Duodenal mucosa (tissue), 2 donors: ENCODE data around the gene DBP.
A peak's percentile ranks its signal among the peaks of the same experiment; 100 is the strongest.

Experiments
- H3K27ac ChIP-seq: one replicate; pipeline ENCODE4 v1.7.0; 2013; ENCODE audit warnings: low read depth, low read length
- H3K27me3 ChIP-seq, 2 donors: one replicate each; pipeline ENCODE4 v1.7.0; 2013; ENCODE audit warnings: low read length in 2 of 2, control low read depth in 1 of 2; ENCODE audit not compliant: insufficient read depth in 2 of 2, control insufficient read depth in 1 of 2
- H3K36me3 ChIP-seq, 2 donors: one replicate each; pipeline ENCODE4 v1.7.0; 2013; ENCODE audit warnings: low read length in 2 of 2, control low read depth in 1 of 2; ENCODE audit not compliant: insufficient read depth in 2 of 2, control insufficient read depth in 1 of 2
- H3K4me1 ChIP-seq, 2 donors: one replicate each; pipeline ENCODE4 v1.7.0; 2013; ENCODE audit warnings: low read length in 2 of 2, control low read depth in 1 of 2; ENCODE audit not compliant: insufficient read depth in 2 of 2, control insufficient read depth in 1 of 2
- H3K4me3 ChIP-seq, 2 donors: one replicate each; pipeline ENCODE4 v1.7.0; 2013; ENCODE audit warnings: low read length in 2 of 2, low read depth in 1 of 2
- H3K9ac ChIP-seq, 2 donors: one replicate each; pipeline ENCODE4 v1.7.0; 2013; ENCODE audit warnings: low read length in 2 of 2, low read depth in 1 of 2
- H3K9me3 ChIP-seq, 2 donors: one replicate each; pipeline ENCODE4 v1.7.0; 2013; ENCODE audit warnings: low read length in 2 of 2, control low read depth in 1 of 2; ENCODE audit not compliant: control insufficient read depth in 1 of 2

Gene DBP

GRCh38 chr19:48642862-48643261, 5.7 kb upstream of the DBP start:
- H3K9ac ChIP-seq = no peak overlapping the region
- H3K27ac ChIP-seq = no peak overlapping the region
- no peaks in the 10 kb centered on the region for H3K27me3 ChIP-seq
- H3K9me3 ChIP-seq = no peaks in the 10 kb centered on the region
- no peaks in the 10 kb centered on the region for H3K36me3 ChIP-seq
- H3K4me3 ChIP-seq = no peak overlapping the region
- H3K4me1 ChIP-seq = peaks cover 32 to 39% of the 10 kb centered on the region in 2 donors

DNA sequence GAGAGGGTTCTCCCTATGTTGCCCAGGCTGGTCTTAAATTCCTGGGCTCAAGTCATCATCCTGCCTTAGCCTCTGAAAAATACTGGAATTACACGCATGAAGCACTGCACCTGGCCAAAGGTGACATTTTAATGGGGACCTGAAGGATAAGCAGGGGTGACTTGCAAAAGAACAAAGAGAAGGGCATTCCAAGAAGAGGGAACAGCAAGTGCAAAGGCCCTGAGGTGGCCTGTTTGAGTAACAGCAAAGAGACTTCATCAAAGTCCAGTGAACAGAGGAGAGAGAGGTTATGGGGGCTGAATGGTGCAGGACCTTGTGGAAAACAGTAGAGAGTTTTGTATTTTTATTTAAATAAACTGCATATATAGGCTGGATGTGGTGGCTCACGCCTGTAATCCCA, 4.7 kb upstream of the DBP start:
- Histone ChIP-seq H3K36me3 (no peaks in the 10 kb centered on the region), H3K27ac (no peak overlapping the region), H3K4me1 (peaks cover 32 to 39% of the 10 kb centered on the region in 2 donors), H3K9ac (no peak overlapping the region), H3K4me3 (no peak overlapping the region), H3K9me3 (no peaks in the 10 kb centered on the region), H3K27me3 (no peaks in the 10 kb centered on the region)

- Histone ChIP-seq H3K27me3 (no peaks in the 10 kb centered on the region), H3K36me3 (no peaks in the 10 kb centered on the region), H3K9me3 (no peaks in the 10 kb centered on the region), H3K9ac (peak overlapping the region; percentile 29 to 60), H3K4me3 (peak overlapping the region; percentile 57 to 61), H3K4me1 (peaks cover 24 to 31% of the 10 kb centered on the region in 2 donors), H3K27ac (no peak overlapping the region)
Measured at GRCh38 chr19:48639483-48640375, 2.5 kb upstream of the DBP start.

DNA sequence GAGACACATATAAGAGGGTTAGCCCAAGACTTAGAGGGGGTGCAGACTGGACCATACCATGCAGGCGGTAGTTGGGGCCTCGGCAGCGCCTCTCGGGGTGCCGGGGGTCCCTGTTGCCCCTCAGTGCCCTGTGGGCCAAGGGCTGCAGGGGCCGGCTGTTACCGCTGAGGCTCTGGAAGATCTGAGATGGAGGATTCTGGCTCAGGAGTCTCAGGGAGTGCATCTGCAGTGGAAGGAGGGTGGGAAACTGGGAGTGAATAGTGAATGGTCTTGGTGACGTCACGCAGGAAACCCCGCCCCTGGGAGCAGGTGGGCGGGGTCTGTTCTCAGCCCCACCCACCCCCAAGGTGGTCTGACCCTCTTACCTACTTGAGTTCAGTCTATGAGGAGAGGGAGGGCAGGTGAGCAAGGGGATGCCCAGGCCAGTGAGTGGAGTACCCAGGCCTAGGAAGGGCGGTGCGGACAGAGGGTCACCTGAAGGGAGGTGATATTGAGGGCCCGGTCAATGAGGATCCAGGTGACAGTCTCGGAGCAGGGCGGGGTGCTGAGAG, 1.7 kb upstream of the DBP start:
- Histone ChIP-seq H3K4me3 (peak overlapping the region; percentile 66 to 78), H3K9me3 (no peaks in the 10 kb centered on the region), H3K27ac (peak overlapping the region; percentile 77)

GRCh38 chr19:48637948-48638830, 1.0 kb upstream of the DBP start:
- no peaks in the 10 kb centered on the region for H3K9me3 ChIP-seq
- H3K4me1 ChIP-seq = peaks cover 33 to 41% of the 10 kb centered on the region in 2 donors
- no peaks in the 10 kb centered on the region for H3K36me3 ChIP-seq
- H3K27me3 ChIP-seq = no peaks in the 10 kb centered on the region
- H3K27ac ChIP-seq = peak overlapping the region; percentile 77
- peak overlapping the region; percentile 66 to 78 for H3K4me3 ChIP-seq
- peak overlapping the region; percentile 55 to 79 for H3K9ac ChIP-seq

More for the DNA sequence above, 1.7 kb upstream of the DBP start:
- peak overlapping the region; percentile 45 to 72 for H3K9ac ChIP-seq
- H3K4me1 ChIP-seq = peaks cover 26 to 34% of the 10 kb centered on the region in 2 donors
- no peaks in the 10 kb centered on the region for H3K27me3 ChIP-seq
- H3K36me3 ChIP-seq = no peaks in the 10 kb centered on the region

DNA sequence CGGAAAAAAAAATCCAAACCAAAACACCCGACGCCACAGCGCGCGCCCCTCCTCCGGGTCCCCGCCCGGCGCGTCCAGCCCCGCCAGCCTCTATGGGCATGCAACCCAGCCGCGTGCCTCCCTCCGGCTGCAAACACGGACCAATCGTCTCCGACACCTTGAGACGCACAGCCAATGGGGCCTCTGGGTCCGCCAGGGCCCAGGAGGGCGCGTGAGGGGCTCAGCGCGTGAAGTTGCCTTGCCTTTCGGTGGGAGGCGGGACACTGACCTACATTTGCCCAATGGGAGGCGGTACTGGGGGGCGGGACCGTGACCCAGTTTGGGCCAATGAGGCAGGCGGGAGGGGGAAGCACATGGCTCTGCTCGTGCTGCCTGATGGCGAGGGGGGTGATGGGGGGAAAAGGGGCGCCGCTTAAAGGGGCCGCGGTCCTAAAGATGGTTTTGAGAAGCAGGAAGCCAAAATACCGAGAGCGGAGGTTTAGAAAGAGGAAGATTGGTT, 319 bp upstream of the DBP start:
- peaks cover 0 to 2% of the 10 kb centered on the region in 2 donors for H3K36me3 ChIP-seq
- H3K27ac ChIP-seq = peak overlapping the region; percentile 77
- H3K27me3 ChIP-seq = no peaks in the 10 kb centered on the region
- peak overlapping the region; percentile 80 to 88 for H3K4me3 ChIP-seq
- H3K4me1 ChIP-seq = peaks cover 40 to 48% of the 10 kb centered on the region in 2 donors
- no peaks in the 10 kb centered on the region for H3K9me3 ChIP-seq
- peak overlapping the region; percentile 55 to 79 for H3K9ac ChIP-seq

- Histone ChIP-seq H3K27me3 (no peaks in the 10 kb centered on the region), H3K9me3 (no peaks in the 10 kb centered on the region), H3K4me1 (peaks cover 44 to 53% of the 10 kb centered on the region in 2 donors), H3K4me3 (peak overlapping the region; percentile 80 to 88), H3K9ac (peak overlapping the region; percentile 79 to 86), H3K36me3 (peaks cover 4 to 10% of the 10 kb centered on the region in 2 donors), H3K27ac (peak overlapping the region; percentile 77)
Measured at GRCh38 chr19:48635966-48636858, 967 bp downstream of the DBP start.

DNA sequence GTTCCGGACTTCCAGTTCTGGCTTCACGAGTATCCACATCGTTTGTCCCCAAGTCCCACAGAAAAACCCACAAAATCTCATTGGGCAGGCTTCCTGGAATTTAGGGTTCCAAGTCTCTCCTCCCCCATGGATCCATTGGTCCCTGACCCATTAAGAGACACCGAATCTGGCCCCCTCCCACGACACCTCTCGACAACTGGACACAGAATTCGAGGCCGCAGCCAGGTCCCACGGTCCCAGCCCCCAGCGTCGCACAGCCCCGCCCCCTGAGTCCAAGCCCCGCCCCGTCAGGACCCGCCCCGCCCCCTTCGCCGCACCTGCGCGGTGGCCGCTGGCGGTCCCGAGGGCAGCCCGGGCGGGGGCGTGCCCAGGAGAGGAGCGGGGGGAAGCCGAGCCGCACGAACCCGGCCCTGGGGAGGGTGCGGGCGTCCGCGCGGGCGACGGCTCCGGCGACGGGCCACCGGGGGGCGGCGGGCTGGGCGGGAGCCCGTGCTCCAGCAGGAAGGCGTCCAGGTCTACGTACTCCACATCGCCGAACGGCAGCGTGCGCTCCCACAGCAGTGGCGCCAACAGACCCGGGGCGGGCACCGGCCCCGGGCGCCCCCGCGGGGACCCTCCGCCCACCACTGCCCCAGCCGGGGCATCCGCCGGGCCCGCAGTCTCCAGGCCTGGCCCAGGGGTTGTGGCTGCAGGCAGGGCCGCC, 1.8 kb downstream of the DBP start:
- peaks cover 52 to 59% of the 10 kb centered on the region in 2 donors for H3K4me1 ChIP-seq
- no peaks in the 10 kb centered on the region for H3K9me3 ChIP-seq
- peak overlapping the region; percentile 79 to 86 for H3K9ac ChIP-seq
- peak overlapping the region; percentile 80 to 88 for H3K4me3 ChIP-seq
- no peaks in the 10 kb centered on the region for H3K27me3 ChIP-seq
- peaks cover 4 to 13% of the 10 kb centered on the region in 2 donors for H3K36me3 ChIP-seq
- H3K27ac ChIP-seq = peak overlapping the region; percentile 89
